HG03064 (cell line): Measurements from ENCODE around the gene AFAP1L1.

Experiments used
- ATAC-seq: cut with Tn5 transposase; IDR thresholded peaks from one replicate; pipeline ENCODE4 v1.9.1; 2021; ENCODE audit warnings: low read depth; ENCODE audit not compliant: unreplicated experiment

Gene AFAP1L1

GRCh38 chr5:149310947-149311658 lies 39.4 kb downstream of the AFAP1L1 start:
- no peak for ATAC-seq

DNA sequence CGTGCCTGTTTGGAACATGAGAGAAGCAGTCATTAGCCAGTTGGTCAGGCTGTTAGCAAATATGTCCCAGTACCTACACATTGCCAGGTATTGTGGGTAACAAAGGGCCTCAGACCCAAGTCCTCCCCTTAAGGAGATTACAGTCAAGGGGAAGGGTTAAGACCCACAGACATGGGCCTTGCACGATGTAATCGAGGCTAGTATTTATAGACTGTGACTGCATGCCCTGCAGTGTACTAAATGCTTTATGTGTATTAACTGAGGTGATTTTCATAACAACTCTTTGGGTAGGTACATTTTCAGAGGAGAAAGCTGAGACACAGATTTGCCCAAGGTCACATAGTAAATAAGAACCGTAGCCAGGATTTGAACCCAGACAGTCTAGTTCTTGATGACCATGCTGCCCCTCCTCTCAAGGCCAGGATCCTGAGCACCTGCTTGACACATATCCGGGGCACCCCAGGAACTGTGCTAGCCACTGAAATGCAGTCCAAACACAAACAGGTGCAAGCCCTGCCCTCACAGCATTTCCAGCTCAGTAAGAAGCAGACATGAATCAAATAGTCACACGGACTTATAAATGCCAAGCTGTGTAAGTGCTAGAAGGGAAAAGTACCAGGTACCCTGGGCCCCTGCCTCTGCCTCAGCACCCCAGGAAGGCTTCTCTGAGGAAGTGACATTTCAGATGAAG lies 41.6 kb downstream of the AFAP1L1 start:
- no peak for ATAC-seq

DNA sequence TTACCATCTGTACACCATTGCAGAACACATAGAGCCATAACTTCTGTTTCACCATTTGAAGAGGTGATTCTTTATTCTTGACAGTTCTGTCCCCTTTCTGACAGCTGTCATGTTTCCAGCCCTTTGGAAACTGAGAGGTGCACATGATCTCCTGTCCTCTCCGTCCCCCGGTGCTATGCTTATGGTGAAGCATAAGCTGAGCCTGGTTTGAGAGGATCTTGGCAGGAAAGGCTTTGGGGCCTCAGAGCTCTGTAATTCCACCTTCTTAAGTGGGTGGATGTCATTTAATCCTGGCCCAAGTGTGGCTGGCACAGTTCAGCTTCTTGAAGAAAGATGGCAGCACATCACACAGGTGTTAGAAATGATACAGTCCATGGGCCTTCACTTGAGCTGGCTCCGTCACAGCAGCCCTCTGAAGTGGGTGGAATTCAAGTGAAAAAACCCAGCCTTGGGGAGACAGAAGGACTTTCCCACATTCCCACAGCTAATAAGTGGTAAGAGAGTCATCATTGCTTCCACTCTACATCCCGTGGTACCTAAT lies 43.0 kb downstream of the AFAP1L1 start:
- ATAC-seq, result no peak

- ATAC-seq, result no peak
Observed at GRCh38 chr5:149315753-149316152, 44.1 kb downstream of the AFAP1L1 start.

DNA sequence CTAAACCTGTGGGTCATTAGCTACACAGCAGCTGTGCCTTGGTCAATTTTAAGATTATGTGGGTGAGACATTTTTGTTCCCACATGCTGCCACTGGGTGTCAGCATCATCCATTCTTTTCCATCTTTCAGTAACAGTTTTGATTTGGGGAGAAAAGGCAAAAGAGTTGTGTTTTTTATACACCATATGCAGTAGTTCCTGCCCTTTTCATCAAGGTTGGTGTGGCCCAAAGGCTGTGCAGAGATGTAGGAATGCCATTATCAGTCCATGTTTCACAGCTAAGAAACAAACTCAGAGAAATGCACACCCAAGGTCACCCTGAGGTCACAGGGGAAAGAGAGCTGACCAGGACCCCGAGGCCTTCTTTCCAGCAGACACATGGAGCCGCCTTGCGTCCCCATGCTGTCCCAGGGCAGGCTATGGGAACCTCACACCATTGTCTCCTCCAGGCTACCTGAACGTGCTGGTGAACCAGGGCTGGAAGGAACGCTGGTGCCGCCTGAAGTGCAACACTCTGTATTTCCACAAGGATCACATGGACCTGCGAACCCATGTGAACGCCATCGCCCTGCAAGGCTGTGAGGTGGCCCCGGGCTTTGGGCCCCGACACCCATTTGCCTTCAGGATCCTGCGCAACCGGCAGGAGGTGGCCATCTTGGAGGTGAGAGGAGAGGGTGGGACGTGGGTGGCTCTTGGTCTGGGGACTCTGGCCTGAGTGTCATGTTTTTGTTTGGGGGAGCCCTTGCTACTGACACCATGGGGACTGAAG lies 45.8 kb downstream of the AFAP1L1 start:
- no peak for ATAC-seq

DNA sequence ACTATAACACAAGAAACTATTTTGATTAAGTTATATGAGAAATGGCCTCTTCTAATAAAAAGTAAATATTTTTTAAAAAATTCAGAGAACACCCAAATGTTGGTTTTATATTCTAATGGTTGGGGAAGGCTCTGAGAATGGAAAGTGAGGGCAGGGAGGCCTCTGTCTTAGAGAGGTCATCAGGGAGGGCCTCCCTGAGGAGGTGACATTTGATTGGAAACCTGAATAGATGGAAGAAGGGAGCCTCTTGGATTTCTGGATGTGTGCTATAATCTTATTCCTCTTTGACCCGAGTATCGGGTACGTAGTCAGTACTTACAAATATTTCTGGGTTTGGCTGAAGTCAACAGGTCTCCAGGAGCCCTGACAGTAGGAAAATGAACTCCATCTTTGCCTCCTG lies 47.5 kb downstream of the AFAP1L1 start:
- ATAC-seq, result no peak

DNA sequence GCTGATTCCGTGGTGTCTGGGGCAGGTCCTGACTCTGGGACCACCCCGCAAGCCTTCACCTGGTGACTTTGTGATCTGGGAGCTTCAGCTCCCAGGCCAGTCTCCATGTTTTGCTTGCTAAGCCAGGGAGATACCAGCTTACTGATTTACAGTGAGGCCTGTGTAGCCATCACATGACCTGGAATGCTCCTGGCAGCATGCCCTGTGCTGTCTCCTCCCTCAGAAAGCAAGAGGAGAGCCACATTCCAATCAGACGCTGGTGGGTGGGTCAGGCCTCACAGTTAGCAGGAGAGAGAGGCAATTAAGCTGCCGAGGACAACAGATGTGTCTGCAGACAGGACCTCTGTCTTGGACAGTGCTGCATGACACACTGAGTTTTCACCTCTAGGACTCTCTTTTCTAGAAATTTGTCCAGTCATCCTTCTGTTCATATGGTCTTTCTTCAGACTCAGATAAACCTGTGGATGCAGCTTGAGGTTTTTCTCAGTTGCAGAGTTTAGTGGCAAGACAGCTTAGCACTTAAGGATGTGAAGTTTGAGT lies 49.2 kb downstream of the AFAP1L1 start:
- no peak for ATAC-seq

DNA sequence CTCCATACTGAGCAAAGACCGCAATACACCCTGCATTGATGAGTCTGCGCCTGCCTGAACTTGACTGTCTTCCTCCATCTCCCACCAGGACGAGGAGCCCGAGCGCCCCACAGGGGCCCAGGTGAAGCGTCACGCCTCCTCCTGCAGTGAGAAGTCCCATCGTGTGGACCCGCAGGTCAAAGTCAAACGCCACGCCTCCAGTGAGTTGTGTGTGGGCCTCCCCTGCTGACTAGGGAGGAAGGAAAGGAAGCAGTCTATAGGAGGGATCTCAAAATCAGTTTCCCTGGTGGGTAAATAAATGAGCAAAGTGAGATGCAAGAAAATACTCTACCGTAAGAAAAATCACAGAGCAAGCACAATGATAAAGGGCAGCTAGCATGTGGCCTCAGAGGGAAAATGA lies 50.9 kb downstream of the AFAP1L1 start:
- no peak for ATAC-seq

GRCh38 chr5:149323210-149323609 lies 51.6 kb downstream of the AFAP1L1 start:
- ATAC-seq, result no peak

DNA sequence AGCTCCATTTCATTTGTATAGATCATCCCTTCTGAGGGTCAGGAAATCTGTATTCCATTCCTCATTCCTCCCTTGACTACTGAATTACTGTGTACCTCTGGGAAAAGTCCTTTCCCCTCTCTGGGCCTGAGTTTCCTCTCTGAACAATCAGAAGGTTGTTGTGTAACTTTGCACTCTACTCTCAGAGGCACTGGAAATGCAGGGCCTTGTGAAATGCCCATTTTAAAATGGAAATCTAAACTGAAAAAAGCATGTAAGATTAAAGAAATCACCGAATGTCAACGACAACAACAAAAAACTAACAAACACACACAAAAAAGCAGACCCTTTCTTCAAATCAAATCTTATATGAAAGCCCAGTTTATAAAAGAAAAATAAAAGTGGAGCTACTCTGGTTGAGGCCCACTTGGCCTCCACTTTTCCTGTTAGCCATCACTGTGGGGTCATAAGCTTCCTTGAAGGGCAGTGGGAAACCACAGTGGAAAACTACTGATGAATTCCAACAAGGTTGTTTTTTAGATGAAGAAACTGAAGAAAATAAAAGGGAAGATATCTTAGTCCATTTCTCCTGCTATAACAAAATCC lies 52.1 kb downstream of the AFAP1L1 start:
- ATAC-seq, result no peak

GRCh38 chr5:149324641-149325040 lies 53.0 kb downstream of the AFAP1L1 start:
- ATAC-seq, result no peak

DNA sequence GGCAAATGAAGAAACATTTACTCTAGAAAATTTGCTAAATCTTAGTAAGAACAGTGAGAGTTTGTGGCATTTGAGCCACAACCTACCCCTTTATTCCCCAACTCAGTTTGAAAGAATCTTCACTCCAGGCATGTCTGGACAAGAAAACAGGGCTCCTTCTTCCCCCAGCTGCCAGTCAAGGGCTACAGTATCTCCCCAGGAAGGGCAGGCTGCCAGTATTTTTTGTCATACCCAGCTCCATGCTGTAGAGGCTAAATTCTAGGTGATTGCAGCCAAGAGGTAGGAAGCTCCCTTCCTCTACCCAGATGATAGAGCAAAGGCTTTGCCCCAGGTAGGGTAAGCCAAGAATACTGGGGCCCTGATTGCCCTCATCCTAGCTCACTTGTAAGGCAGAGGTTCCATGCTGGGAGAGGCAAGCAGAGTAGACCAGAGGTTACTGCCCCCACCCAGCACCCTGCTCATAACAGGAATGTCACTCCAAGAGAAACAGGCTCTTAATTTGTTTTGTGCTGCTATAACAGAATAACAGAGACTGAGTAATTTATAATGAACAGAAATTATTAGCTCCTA lies 53.6 kb downstream of the AFAP1L1 start:
- no peak for ATAC-seq

GRCh38 chr5:149325894-149326293 lies 54.2 kb downstream of the AFAP1L1 start:
- no peak for ATAC-seq

DNA sequence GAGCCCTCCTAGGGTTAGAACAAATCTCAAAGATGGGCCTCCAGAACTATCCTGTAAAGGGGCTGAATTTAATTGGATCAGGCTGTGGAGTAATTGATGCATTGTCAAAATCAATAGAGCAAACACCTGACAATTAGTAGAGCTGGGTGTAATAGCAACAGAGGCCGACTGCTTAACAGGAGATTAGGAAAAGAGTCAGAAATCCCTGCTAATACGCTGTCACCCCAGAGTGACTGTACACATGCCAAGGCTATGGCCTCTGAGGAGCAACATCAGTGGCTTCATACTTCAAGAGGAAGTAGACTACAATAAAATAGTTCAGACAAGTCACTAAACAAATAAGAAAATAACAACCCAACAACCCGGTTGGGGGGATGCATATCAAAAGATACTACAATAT lies 55.0 kb downstream of the AFAP1L1 start:
- ATAC-seq, result no peak

GRCh38 chr5:149328177-149328576 lies 56.5 kb downstream of the AFAP1L1 start:
- ATAC-seq, result no peak

DNA sequence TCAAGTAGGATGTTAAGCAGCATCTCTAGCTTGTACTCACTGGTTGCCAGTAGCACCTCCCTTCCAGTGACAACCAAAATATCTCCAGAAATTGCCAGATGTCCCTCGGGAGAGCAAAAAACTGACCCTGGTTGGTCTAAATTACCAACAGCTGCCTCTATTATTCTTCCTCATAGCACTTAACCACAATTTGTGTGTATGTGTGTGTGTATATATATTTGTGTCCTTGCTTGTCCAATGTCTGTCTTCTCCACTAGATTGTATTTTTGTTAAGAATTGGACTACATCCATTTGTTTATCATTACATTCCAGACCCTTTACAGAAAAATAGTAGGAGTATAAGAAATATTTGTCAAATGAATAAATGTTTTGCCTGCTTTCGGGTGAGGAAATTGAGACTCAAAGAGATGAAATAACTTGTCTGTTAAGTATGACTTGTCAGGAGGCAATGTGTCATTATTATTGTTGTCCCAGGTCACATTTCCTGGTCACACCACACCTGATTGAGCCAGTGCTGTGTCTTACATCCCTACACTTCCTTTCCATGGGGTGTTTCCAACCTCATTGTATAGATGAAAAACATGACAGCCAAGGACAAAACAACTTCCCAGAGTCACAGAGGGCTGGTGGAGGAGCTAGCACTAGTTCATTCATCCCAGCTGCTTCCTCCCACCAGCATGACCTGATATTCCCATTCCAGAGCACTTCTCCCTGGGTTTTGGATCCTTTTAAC lies 62.2 kb downstream of the AFAP1L1 start:
- no peak for ATAC-seq

DNA sequence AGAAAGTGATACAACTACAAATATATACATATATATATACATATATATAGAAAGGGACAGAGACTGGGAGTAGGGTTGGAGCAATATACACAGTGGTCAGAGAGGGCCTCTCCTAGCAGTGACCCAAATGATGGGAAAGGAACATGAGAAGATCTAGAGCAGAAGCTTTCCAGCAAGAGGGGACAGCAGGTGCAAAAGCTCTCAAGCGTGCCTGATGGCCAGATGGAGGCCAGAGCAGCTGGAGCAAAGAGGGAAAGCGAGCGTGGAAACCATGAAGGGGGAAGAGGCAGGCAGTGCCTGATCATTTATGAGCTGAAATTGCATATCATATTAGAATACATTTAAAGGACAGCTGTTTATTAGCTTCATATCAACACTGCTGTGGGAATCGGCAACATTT lies 66.1 kb downstream of the AFAP1L1 start:
- ATAC-seq, result no peak

GRCh38 chr5:149338364-149338763 lies 66.7 kb downstream of the AFAP1L1 start:
- no peak for ATAC-seq

GRCh38 chr5:149340920-149341319 lies 69.3 kb downstream of the AFAP1L1 start:
- ATAC-seq, result no peak

- ATAC-seq, result no peak
Observed at GRCh38 chr5:149341876-149342275, 70.2 kb downstream of the AFAP1L1 start.
